Measurements from ENCODE around the gene SLC6A17.

- TF ChIP-seq EP300 (IDR thresholded peaks at IDR 0.05) = no peak
- TF ChIP-seq POLR2A (IDR thresholded peaks at IDR 0.05) = no peak
These were observed 92.4 kb downstream of the SLC6A17 start for GRCh38 chr1:110242731-110243130.

All from gastroesophageal sphincter (tissue), 2 donors.